HG02981 (cell line): ENCODE measurements around the gene LIAS.

Experiments
- ATAC-seq: cut with Tn5 transposase; IDR thresholded peaks from one replicate; pipeline ENCODE4 v1.9.1; 2021; ENCODE audit warnings: mild to moderate bottlenecking, moderate library complexity; ENCODE audit not compliant: unreplicated experiment

Gene LIAS

DNA sequence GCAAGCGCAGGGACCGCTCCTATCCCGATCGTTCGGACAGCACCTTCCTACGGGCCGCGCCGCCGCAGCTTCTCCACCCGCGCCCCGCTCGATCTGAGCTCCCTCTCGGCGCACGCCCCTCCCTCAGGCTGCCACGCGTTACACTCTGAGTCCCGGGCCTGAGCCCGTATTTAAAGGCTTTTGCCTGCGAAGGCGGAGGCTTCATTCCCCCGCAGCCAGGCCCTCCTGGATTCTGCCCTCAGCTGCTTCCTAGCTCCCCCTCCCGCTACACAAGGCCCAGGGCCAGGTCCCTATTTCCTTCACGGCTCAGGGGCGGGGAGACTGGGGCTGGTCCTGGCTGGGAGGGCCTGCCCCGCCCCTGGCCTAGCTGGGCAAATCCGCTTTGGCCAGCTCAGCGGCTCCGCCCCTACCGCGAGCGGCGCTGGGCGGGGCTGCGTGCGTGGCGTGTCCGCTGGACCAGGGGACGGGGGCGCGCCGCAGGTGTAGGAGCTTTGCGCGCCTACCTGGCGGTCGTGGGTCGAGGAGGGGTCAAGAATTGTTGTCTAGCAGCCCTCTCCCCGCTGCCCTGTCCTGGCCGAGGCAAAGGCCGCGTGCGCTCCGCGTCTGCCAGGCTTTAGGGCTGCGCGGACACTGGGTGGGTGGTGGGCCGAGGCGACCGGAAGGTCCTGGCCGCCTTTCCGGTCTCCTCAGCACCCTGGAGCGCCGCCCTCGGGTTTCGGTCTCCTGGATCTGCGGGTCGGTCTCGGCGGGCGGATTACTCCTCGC lies 68.6 kb downstream of the LIAS start, which contains the start of gene UGDH:
UGDH (minus strand) TSS at position 144 of the 765 bp plus-strand sequence. CDS start 5,927 bp downstream, outside the sequence.
- ATAC-seq = peak; percentile 95

DNA sequence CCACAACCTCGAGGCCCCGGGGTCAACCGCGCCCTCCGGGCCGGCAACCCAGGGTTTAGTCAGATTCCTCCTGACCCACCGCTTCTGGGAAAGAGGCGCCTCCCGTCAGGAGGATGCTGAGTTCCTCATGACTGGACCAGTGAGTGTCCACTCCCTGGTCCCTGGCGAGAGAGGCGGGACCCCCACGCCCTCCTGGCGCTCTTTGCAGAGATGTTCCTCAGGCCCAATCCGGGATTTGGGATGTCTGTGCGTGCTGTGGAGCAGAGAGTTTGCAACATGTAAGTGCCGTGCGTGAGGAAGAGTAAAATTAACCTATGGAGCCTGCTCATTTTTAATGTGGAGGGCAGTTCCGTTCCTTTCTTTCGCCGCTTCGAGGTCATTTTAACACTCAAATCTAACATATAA lies 69.2 kb downstream of the LIAS start:
- no peak for ATAC-seq
